Endothelial cell of umbilical vein (primary cell): Measurements from ENCODE around the gene CUL3.

Experiments
- CTCF ChIP-seq, 2 donors: IDR thresholded peaks; 1 replicate in 1 of 2; 2 replicates in 1 of 2; pipeline ENCODE4 v1.5.1; 2011; ENCODE audit warnings: low read length in 2 of 2, mild to moderate bottlenecking in 2 of 2, moderate library complexity in 2 of 2, control low read depth in 1 of 2, inconsistent platforms in 1 of 2, low read depth in 1 of 2; ENCODE audit not compliant: insufficient read depth in 1 of 2; ENCODE audit errors: extremely low read depth in 1 of 2
- MAX ChIP-seq: IDR thresholded peaks from 2 replicates; pipeline ENCODE4 v1.6.1; 2011; ENCODE audit not compliant: insufficient read depth, insufficient read length
- POLR2AphosphoS5 ChIP-seq: IDR thresholded peaks from 2 replicates; pipeline ENCODE4 v1.6.1; 2012; ENCODE audit warnings: low read depth, mild to moderate bottlenecking, control low read depth, low read length, moderate library complexity; ENCODE audit not compliant: insufficient read depth

GRCh38 chr2:224532441-224532840, 52.7 kb downstream of the CUL3 start:
- TF ChIP-seq POLR2AphosphoS5 = no peak
- no peak for TF ChIP-seq CTCF (IDR thresholded peaks at IDR 0.05; ENCODE audit: extremely low read depth in 1 of 2, insufficient read depth in 1 of 2, low read depth in 1 of 2, low read length in 2 of 2)
- no peak for TF ChIP-seq MAX
